RWPE1 (cell line): ENCODE measurements around the gene PKNOX2.

Source experiments
- CTCF ChIA-PET: fragments of 350-600 bp; sonication (Branson Sonifier 250); formaldehyde crosslinking; extraction: SDS; loops from one replicate; lab custom pipeline; 2021; lab: Yijun Ruan, JAX
- POLR2A ChIA-PET: fragments of 400-600 bp; formaldehyde crosslinking; extraction: SDS; loops from one replicate; lab custom pipeline; 2020; ENCODE audit warnings: antibody characterized with exemption; ENCODE audit not compliant: low non-redundant PET; lab: Yijun Ruan, JAX
- DNase-seq: peaks from one replicate; pipeline ENCODE4 v3.0.0; 2012; ENCODE audit warnings: low spot score
- H3K27ac ChIP-seq: fragments of 450-650 bp; 2 replicates; pipeline ENCODE4 v1.5.1; 2017
- CTCF ChIP-seq: fragments of 450-650 bp; conservative IDR thresholded peaks from 2 replicates; pipeline ENCODE4 v1.5.1; 2017; ENCODE audit warnings: low read depth, mild to moderate bottlenecking

Gene PKNOX2

GRCh38 chr11:125397421-125397820 lies 232.9 kb downstream of the PKNOX2 start:
- POLR2A ChIA-PET = no interaction called here
- CTCF ChIA-PET = interaction anchor here (0.6 kb wide), 1 partner anchor 1831 kb away, joined by 3 read pairs; no protein-coding TSS in a partner anchor
- TF ChIP-seq CTCF = no peak
- H3K27ac ChIP-seq = no peak overlapping the region
- no peak for DNase-seq

- CTCF ChIA-PET = no interaction called here
- no peak for DNase-seq
- POLR2A ChIA-PET = no interaction called here
- no peak overlapping the region for H3K27ac ChIP-seq
- TF ChIP-seq CTCF = no peak
These were observed 233.9 kb downstream of the PKNOX2 start for GRCh38 chr11:125398475-125398874.

- no peak for TF ChIP-seq CTCF
- CTCF ChIA-PET = no interaction called here
- DNase-seq = no peak
- POLR2A ChIA-PET = no interaction called here
- no peak overlapping the region for H3K27ac ChIP-seq
These were observed 234.6 kb downstream of the PKNOX2 start for GRCh38 chr11:125398994-125399640.

GRCh38 chr11:125399945-125400344 lies 235.4 kb downstream of the PKNOX2 start:
- ChIA-PET POLR2A (no interaction called here), CTCF (interaction anchor here (0.5 kb wide), 1 partner anchor 16 kb away, joined by 4 read pairs; no protein-coding TSS in a partner anchor)
- no peak overlapping the region for H3K27ac ChIP-seq
- TF ChIP-seq CTCF = no peak
- DNase-seq = no peak

GRCh38 chr11:125401235-125401634 lies 236.7 kb downstream of the PKNOX2 start:
- no peak for TF ChIP-seq CTCF
- ChIA-PET CTCF (no interaction called here), POLR2A (no interaction called here)

GRCh38 chr11:125401746-125402145 lies 237.2 kb downstream of the PKNOX2 start:
- ChIA-PET POLR2A (no interaction called here), CTCF (interaction anchor here (0.6 to 0.8 kb wide), 2 partner anchors 11 to 50 kb away, joined by 3 to 4 read pairs; no protein-coding TSS in a partner anchor)
- DNase-seq = no peak
- H3K27ac ChIP-seq = no peak overlapping the region
- no peak for TF ChIP-seq CTCF

More at GRCh38 chr11:125401235-125401634, 236.7 kb downstream of the PKNOX2 start:
- no peak overlapping the region for H3K27ac ChIP-seq
- DNase-seq = no peak
